Eye (tissue), 1 donor: ENCODE measurements around the gene EXOSC7.
"Not testable (repeated sequence)": the region's sequence is repeated elsewhere in the genome, so short reads cannot be mapped to it uniquely, and the experiment has no call there.

ENCODE experiments used
- DNase-seq: peaks from one replicate; pipeline ENCODE4 v3.0.0-alpha.2; 2015

The EXOSC7 gene

GRCh38 chr3:44976002-44976815 lies at the start of gene EXOSC7, which contains the start of gene ZDHHC3:
EXOSC7 (plus strand) TSS chr3:44976244; CDS start chr3:44976278, 34 bp downstream.
ZDHHC3 (minus strand) TSS chr3:44976174; CDS start chr3:44959436, 16,738 bp downstream.
- peak; percentile 95 for DNase-seq

- DNase-seq: no peak
Observed at GRCh38 chr3:44926921-44927320, 49.1 kb upstream of the EXOSC7 start.

GRCh38 chr3:44927371-44927770 lies 48.7 kb upstream of the EXOSC7 start:
- DNase-seq: no peak

- DNase-seq: no peak
Observed at GRCh38 chr3:44929782-44930181, 46.3 kb upstream of the EXOSC7 start.

GRCh38 chr3:44930911-44931310 lies 45.1 kb upstream of the EXOSC7 start:
- DNase-seq: no peak

GRCh38 chr3:44931791-44932190 lies 44.3 kb upstream of the EXOSC7 start:
- DNase-seq: no peak

- DNase-seq: no peak
Observed at GRCh38 chr3:44932271-44932670, 43.8 kb upstream of the EXOSC7 start.

GRCh38 chr3:44932986-44933944 lies 42.8 kb upstream of the EXOSC7 start:
- no peak for DNase-seq

- no peak for DNase-seq
Observed at GRCh38 chr3:44939581-44940036, 36.4 kb upstream of the EXOSC7 start.

GRCh38 chr3:44942202-44942921 lies 33.7 kb upstream of the EXOSC7 start:
- no peak for DNase-seq

- no peak for DNase-seq
Observed at GRCh38 chr3:44948239-44948638, 27.8 kb upstream of the EXOSC7 start.

- not testable (repeated sequence) for DNase-seq
Observed at GRCh38 chr3:44949770-44950169, 26.3 kb upstream of the EXOSC7 start.

- no peak for DNase-seq
Observed at GRCh38 chr3:44950275-44950734, 25.7 kb upstream of the EXOSC7 start.

GRCh38 chr3:44952689-44953088 lies 23.4 kb upstream of the EXOSC7 start:
- DNase-seq: no peak

- DNase-seq: no peak
Observed at GRCh38 chr3:44954304-44954703, 21.7 kb upstream of the EXOSC7 start.

- DNase-seq: no peak
Observed at GRCh38 chr3:44954962-44955361, 21.1 kb upstream of the EXOSC7 start.

- DNase-seq: no peak
Observed at GRCh38 chr3:44955917-44956316, 20.1 kb upstream of the EXOSC7 start.

GRCh38 chr3:44957986-44958385 lies 18.1 kb upstream of the EXOSC7 start:
- DNase-seq: no peak

- DNase-seq: no peak
Observed at GRCh38 chr3:44958386-44958785, 17.7 kb upstream of the EXOSC7 start.

GRCh38 chr3:44960387-44961026 lies 15.5 kb upstream of the EXOSC7 start:
- DNase-seq: no peak

GRCh38 chr3:44961888-44962287 lies 14.2 kb upstream of the EXOSC7 start:
- no peak for DNase-seq
